ENCODE results near the gene SCP2. TPM values are rescaled to one million over a fixed set of nuclear protein-coding genes. Genes with fewer than 3 reads are reported as not detected.

SCP2 gene
- total RNA-seq, 2 experiments from 2014 or later, result 22.7 to 27.0 TPM

DNA sequence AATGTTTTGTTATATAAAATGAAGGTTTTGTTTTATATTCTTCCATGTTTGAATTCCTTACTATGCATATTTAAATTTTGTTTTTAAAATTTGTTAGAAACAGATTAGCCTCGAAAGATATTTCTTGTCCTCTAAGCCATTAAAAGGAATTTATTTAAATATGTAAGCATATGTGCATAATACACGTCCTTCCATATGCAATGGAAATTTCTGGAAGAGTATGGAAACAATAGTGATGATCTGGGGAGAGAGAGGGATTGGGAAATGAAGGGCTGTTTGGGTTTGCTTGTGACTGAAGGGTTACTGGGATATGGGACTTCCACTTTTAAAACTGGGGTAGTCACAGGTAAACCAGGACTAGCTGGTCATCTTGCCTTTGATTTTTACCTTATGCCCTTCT, 26.7 kb upstream of the SCP2 start:
- DNase-seq, result no peak
- POLR2A ChIA-PET, result no interaction called here
- Histone ChIP-seq H3K27me3 (ENCODE audit: control insufficient read depth in 1 of 2, insufficient read depth in 2 of 2, low read length in 2 of 2) (no peaks in the 10 kb centered on the region), H3K4me3 (ENCODE audit: low read length) (no peak overlapping the region), H3K27ac (ENCODE audit: low read depth in 1 of 2, low read length in 2 of 2) (no peak overlapping the region), H3K36me3 (ENCODE audit: insufficient read depth, low read length) (peaks cover 10% of the 10 kb centered on the region), H3K4me1 (ENCODE audit: insufficient read depth, low read length) (no peaks in the 10 kb centered on the region), H3K9me3 (ENCODE audit: control insufficient read depth in 1 of 2, insufficient read depth in 1 of 2, low read length in 2 of 2) (no peaks in the 10 kb centered on the region)
- intact Hi-C loops (cut with DNase I, micrococcal nuclease), result no loop called here
- Mint-ChIP-seq H3K27me3 (no peaks in the 10 kb centered on the region), H3K36me3 (ENCODE audit: low read depth) (peaks cover 29% of the 10 kb centered on the region), H3K4me1 (ENCODE audit: low read depth) (no peaks in the 10 kb centered on the region), H3K9me3 (no peaks in the 10 kb centered on the region), H3K27ac (no peak overlapping the region), H3K4me3 (no peak overlapping the region)
- TF ChIP-seq, protein P1, sequence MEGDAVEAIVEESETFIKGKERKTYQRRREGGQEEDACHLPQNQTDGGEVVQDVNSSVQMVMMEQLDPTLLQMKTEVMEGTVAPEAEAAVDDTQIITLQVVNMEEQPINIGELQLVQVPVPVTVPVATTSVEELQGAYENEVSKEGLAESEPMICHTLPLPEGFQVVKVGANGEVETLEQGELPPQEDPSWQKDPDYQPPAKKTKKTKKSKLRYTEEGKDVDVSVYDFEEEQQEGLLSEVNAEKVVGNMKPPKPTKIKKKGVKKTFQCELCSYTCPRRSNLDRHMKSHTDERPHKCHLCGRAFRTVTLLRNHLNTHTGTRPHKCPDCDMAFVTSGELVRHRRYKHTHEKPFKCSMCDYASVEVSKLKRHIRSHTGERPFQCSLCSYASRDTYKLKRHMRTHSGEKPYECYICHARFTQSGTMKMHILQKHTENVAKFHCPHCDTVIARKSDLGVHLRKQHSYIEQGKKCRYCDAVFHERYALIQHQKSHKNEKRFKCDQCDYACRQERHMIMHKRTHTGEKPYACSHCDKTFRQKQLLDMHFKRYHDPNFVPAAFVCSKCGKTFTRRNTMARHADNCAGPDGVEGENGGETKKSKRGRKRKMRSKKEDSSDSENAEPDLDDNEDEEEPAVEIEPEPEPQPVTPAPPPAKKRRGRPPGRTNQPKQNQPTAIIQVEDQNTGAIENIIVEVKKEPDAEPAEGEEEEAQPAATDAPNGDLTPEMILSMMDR (IDR thresholded peaks at IDR 0.05), result no peak
- CTCF ChIA-PET, result interaction anchor here (2.1 kb wide), 1 partner anchor 21 kb away, joined by 5 read pairs; the partner anchor contains the start of gene ECHDC2
- ATAC-seq (ENCODE audit: poor library complexity), result no peak

DNA sequence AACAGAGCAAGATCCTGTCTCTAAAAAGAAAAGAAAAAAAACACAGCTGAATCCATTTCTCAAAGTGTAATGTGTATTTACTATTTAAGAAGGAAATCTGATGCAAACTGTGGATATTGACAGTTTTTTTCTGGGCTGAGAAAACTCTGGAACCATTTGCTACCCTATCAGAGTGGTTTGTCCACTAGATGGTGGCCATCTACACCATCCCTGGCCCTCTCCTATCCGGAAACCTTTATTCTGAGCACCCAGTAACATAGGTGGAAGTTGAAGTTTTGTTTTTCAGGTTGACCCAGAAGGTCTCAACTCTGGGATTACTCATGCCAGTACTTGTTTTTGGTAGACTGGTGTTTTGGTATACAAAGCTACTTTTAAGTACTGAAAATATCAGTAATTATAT, 25.7 kb upstream of the SCP2 start:
- no peaks in the 10 kb centered on the region for H3K4me1 ChIP-seq (ENCODE audit: insufficient read depth, low read length)
- H3K36me3 ChIP-seq (ENCODE audit: insufficient read depth, low read length), result peaks cover 10% of the 10 kb centered on the region
- Mint-ChIP-seq H3K27me3 (no peaks in the 10 kb centered on the region), H3K4me1 (ENCODE audit: low read depth) (no peaks in the 10 kb centered on the region), H3K36me3 (ENCODE audit: low read depth) (peaks cover 23% of the 10 kb centered on the region), H3K27ac (no peak overlapping the region), H3K9me3 (no peaks in the 10 kb centered on the region), H3K4me3 (no peak overlapping the region)
- no peak for ATAC-seq (ENCODE audit: poor library complexity)
- ChIA-PET CTCF (interaction anchor here (2.1 kb wide), 1 partner anchor 20 kb away, joined by 5 read pairs; the partner anchor contains the start of gene ECHDC2), POLR2A (no interaction called here)
- H3K27ac ChIP-seq (ENCODE audit: low read depth in 1 of 2, low read length in 2 of 2), result no peak overlapping the region
- DNase-seq, result no peak
- H3K4me3 ChIP-seq (ENCODE audit: low read length), result no peak overlapping the region
- H3K27me3 ChIP-seq (ENCODE audit: control insufficient read depth in 1 of 2, insufficient read depth in 2 of 2, low read length in 2 of 2), result no peaks in the 10 kb centered on the region
- no peaks in the 10 kb centered on the region for H3K9me3 ChIP-seq (ENCODE audit: control insufficient read depth in 1 of 2, insufficient read depth in 1 of 2, low read length in 2 of 2)
- TF ChIP-seq, protein P1 (IDR thresholded peaks at IDR 0.05), result no peak
- intact Hi-C loops (cut with DNase I, micrococcal nuclease), result no loop called here

DNA sequence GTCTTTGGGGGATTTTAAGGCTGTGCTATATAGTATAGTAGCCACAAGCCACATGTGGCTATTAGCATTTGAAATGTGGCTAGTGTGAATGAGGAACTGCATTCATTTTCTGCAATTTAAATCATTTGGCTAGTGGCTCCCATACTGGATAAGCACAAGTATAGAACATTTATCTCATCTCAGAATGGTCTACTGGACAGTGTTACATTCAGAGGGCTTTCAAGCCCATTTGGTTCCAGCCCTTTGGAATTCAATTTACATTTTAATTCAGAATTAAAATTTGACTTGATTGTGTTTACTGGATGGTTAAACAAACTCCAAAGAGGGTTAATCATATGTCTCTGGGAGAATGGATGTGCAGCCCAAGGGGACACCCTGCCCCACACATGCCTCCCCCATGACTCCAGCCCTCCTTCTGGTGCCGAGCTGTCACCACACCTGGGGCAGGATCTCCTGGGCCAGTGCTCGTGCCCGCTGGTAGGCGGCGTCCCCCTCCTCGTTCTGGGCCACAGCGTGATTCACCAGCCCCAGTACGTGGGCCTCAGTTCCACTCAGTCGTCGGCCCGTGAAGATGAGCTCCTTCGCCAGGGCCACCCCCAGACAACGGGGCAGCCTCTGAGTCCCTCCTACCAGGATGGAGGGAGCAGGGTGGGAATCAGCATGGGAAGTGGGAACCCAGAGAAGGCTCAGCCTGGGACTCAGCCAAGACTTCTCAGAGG, 22.7 kb upstream of the SCP2 start:
- POLR2A ChIA-PET, result interaction anchor here (1.1 kb wide), 1 partner anchor 23 kb away, joined by 3 read pairs; the partner anchor contains the start of gene SCP2
- H3K27ac ChIP-seq (ENCODE audit: low read depth in 1 of 2, low read length in 2 of 2), result no peak overlapping the region
- H3K4me1 ChIP-seq (ENCODE audit: insufficient read depth, low read length), result no peaks in the 10 kb centered on the region
- TF ChIP-seq, protein P1 (IDR thresholded peaks at IDR 0.05), result no peak
- H3K27me3 Mint-ChIP-seq, result no peaks in the 10 kb centered on the region
- no peak overlapping the region for H3K4me3 Mint-ChIP-seq
- H3K36me3 Mint-ChIP-seq (ENCODE audit: low read depth), result peaks cover 25% of the 10 kb centered on the region
- intact Hi-C loops (cut with DNase I, micrococcal nuclease), result no loop called here
- no peaks in the 10 kb centered on the region for H3K4me1 Mint-ChIP-seq (ENCODE audit: low read depth)
- H3K27ac Mint-ChIP-seq, result no peak overlapping the region
- ATAC-seq (ENCODE audit: poor library complexity), result no peak
- H3K9me3 ChIP-seq (ENCODE audit: control insufficient read depth in 1 of 2, insufficient read depth in 1 of 2, low read length in 2 of 2), result no peaks in the 10 kb centered on the region
- no peak overlapping the region for H3K4me3 ChIP-seq (ENCODE audit: low read length)
- H3K27me3 ChIP-seq (ENCODE audit: control insufficient read depth in 1 of 2, insufficient read depth in 2 of 2, low read length in 2 of 2), result no peaks in the 10 kb centered on the region
- no peaks in the 10 kb centered on the region for H3K9me3 Mint-ChIP-seq
- DNase-seq, result no peak
- H3K36me3 ChIP-seq (ENCODE audit: insufficient read depth, low read length), result peaks cover 10% of the 10 kb centered on the region
- CTCF ChIA-PET, result interaction anchor here (1.0 to 1.3 kb wide), 2 partner anchors 17 to 278 kb away, joined by 3 to 8 read pairs; partner anchors contain the start of gene ECHDC2

Measured in CD4-positive, alpha-beta T cell (primary cell).